Measurements from ENCODE around the gene PNPLA7. TPM values are rescaled to one million over a fixed set of nuclear protein-coding genes. Genes with fewer than 3 reads are reported as not detected.
A peak's percentile ranks its signal among the peaks of the same experiment; 100 is the strongest.

The PNPLA7 gene
- total RNA-seq, 1 donor from 2014 or later, result 3.9 TPM

GRCh38 chr9:137460363-137461315, 89.6 kb downstream of the PNPLA7 start:
- peaks cover 3% of the 10 kb centered on the region for H3K27me3 Mint-ChIP-seq (ENCODE audit: unreplicated experiment)
- no peaks in the 10 kb centered on the region for H3K9me3 Mint-ChIP-seq (ENCODE audit: unreplicated experiment)
- TF ChIP-seq, protein P1, sequence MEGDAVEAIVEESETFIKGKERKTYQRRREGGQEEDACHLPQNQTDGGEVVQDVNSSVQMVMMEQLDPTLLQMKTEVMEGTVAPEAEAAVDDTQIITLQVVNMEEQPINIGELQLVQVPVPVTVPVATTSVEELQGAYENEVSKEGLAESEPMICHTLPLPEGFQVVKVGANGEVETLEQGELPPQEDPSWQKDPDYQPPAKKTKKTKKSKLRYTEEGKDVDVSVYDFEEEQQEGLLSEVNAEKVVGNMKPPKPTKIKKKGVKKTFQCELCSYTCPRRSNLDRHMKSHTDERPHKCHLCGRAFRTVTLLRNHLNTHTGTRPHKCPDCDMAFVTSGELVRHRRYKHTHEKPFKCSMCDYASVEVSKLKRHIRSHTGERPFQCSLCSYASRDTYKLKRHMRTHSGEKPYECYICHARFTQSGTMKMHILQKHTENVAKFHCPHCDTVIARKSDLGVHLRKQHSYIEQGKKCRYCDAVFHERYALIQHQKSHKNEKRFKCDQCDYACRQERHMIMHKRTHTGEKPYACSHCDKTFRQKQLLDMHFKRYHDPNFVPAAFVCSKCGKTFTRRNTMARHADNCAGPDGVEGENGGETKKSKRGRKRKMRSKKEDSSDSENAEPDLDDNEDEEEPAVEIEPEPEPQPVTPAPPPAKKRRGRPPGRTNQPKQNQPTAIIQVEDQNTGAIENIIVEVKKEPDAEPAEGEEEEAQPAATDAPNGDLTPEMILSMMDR (IDR thresholded peaks at IDR 0.05; ENCODE audit: unreplicated experiment), result no peak
- H3K4me3 Mint-ChIP-seq (ENCODE audit: unreplicated experiment), result no peak overlapping the region
- H3K36me3 Mint-ChIP-seq (ENCODE audit: low read depth, unreplicated experiment), result no peaks in the 10 kb centered on the region
- no peak overlapping the region for H3K27ac Mint-ChIP-seq (ENCODE audit: unreplicated experiment)
- DNase-seq (ENCODE audit: low spot score), result peak; percentile 4
- H3K4me1 Mint-ChIP-seq (ENCODE audit: unreplicated experiment), result no peaks in the 10 kb centered on the region

- no peak overlapping the region for H3K27ac Mint-ChIP-seq (ENCODE audit: unreplicated experiment)
- no peaks in the 10 kb centered on the region for H3K9me3 Mint-ChIP-seq (ENCODE audit: unreplicated experiment)
- H3K27me3 Mint-ChIP-seq (ENCODE audit: unreplicated experiment), result peaks cover 3% of the 10 kb centered on the region
- TF ChIP-seq, protein P1 (IDR thresholded peaks at IDR 0.05; ENCODE audit: unreplicated experiment), result no peak
- H3K36me3 Mint-ChIP-seq (ENCODE audit: low read depth, unreplicated experiment), result no peaks in the 10 kb centered on the region
- no peaks in the 10 kb centered on the region for H3K4me1 Mint-ChIP-seq (ENCODE audit: unreplicated experiment)
- H3K4me3 Mint-ChIP-seq (ENCODE audit: unreplicated experiment), result peak overlapping the region; percentile 21
- DNase-seq (ENCODE audit: low spot score), result no peak
Measured at GRCh38 chr9:137459601-137460362, 90.4 kb downstream of the PNPLA7 start.

GRCh38 chr9:137459152-137459600, 91.0 kb downstream of the PNPLA7 start, which contains the start of gene NSMF:
TSS of gene NSMF (minus strand) at chr9:137459334. CDS start at chr9:137459102, 232 bp downstream.
- no peaks in the 10 kb centered on the region for H3K4me1 Mint-ChIP-seq (ENCODE audit: unreplicated experiment)
- H3K36me3 Mint-ChIP-seq (ENCODE audit: low read depth, unreplicated experiment), result no peaks in the 10 kb centered on the region
- no peak within 1 kb of the TSS for H3K27ac Mint-ChIP-seq (ENCODE audit: unreplicated experiment)
- TF ChIP-seq, protein P1 (IDR thresholded peaks at IDR 0.05; ENCODE audit: unreplicated experiment), result no peak
- peak; percentile 93 for DNase-seq (ENCODE audit: low spot score)
- peak within 1 kb of the TSS; percentile 21 for H3K4me3 Mint-ChIP-seq (ENCODE audit: unreplicated experiment)
- no peaks in the 10 kb centered on the region for H3K9me3 Mint-ChIP-seq (ENCODE audit: unreplicated experiment)
- peaks cover 3% of the 10 kb centered on the region for H3K27me3 Mint-ChIP-seq (ENCODE audit: unreplicated experiment)

GRCh38 chr9:137458194-137459151, 91.7 kb downstream of the PNPLA7 start:
- H3K9me3 Mint-ChIP-seq (ENCODE audit: unreplicated experiment), result no peaks in the 10 kb centered on the region
- TF ChIP-seq, protein P1 (IDR thresholded peaks at IDR 0.05; ENCODE audit: unreplicated experiment), result no peak
- no peaks in the 10 kb centered on the region for H3K36me3 Mint-ChIP-seq (ENCODE audit: low read depth, unreplicated experiment)
- no peak overlapping the region for H3K27ac Mint-ChIP-seq (ENCODE audit: unreplicated experiment)
- no peak overlapping the region for H3K4me3 Mint-ChIP-seq (ENCODE audit: unreplicated experiment)
- H3K27me3 Mint-ChIP-seq (ENCODE audit: unreplicated experiment), result peaks cover 3% of the 10 kb centered on the region
- H3K4me1 Mint-ChIP-seq (ENCODE audit: unreplicated experiment), result no peaks in the 10 kb centered on the region
- peak; percentile 23 for DNase-seq (ENCODE audit: low spot score)
